ENCODE results near the gene MDFI. TPM values are rescaled to one million over a fixed set of nuclear protein-coding genes. Genes with fewer than 3 reads are reported as not detected.

MDFI gene
- total RNA-seq, 4 donors from 2014 or later = 30.4 to 70.9 (median 39.8) TPM

DNA sequence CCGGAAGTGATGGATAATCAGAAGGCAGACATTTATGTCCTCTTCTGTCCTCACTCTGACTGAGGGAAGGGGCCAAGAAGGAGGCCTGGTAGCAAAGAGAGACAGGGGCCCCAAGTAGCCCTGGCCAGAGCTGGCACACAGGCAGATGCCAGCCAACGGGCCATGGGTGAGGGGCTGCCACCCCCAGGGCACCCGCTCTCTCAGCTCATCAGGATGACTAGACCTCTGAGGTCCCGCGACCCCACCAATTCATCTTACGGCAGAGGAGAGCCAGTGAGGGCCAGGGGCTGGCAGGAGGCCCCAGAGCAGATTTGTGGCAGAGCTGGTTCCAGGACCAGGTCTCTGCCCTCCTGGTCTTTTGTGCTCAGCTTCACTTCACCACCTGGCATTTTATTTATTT is 43.1 kb upstream of the MDFI start:
- WGBS, 2 donors = 91 to 96% methylated on average over 6 of the region's 6 CpGs
- no peak for DNase-seq (ENCODE audit: low spot score in 2 of 2)
- intact Hi-C loops (cut with DNase I; ENCODE audit: low total_unique reads) = no loop called here
- H3K4me3 ChIP-seq (ENCODE audit: low read depth, poor library complexity, severe bottlenecking) = no peak overlapping the region
- TF ChIP-seq, protein P1, sequence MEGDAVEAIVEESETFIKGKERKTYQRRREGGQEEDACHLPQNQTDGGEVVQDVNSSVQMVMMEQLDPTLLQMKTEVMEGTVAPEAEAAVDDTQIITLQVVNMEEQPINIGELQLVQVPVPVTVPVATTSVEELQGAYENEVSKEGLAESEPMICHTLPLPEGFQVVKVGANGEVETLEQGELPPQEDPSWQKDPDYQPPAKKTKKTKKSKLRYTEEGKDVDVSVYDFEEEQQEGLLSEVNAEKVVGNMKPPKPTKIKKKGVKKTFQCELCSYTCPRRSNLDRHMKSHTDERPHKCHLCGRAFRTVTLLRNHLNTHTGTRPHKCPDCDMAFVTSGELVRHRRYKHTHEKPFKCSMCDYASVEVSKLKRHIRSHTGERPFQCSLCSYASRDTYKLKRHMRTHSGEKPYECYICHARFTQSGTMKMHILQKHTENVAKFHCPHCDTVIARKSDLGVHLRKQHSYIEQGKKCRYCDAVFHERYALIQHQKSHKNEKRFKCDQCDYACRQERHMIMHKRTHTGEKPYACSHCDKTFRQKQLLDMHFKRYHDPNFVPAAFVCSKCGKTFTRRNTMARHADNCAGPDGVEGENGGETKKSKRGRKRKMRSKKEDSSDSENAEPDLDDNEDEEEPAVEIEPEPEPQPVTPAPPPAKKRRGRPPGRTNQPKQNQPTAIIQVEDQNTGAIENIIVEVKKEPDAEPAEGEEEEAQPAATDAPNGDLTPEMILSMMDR (IDR thresholded peaks at IDR 0.05) = no peak

DNA sequence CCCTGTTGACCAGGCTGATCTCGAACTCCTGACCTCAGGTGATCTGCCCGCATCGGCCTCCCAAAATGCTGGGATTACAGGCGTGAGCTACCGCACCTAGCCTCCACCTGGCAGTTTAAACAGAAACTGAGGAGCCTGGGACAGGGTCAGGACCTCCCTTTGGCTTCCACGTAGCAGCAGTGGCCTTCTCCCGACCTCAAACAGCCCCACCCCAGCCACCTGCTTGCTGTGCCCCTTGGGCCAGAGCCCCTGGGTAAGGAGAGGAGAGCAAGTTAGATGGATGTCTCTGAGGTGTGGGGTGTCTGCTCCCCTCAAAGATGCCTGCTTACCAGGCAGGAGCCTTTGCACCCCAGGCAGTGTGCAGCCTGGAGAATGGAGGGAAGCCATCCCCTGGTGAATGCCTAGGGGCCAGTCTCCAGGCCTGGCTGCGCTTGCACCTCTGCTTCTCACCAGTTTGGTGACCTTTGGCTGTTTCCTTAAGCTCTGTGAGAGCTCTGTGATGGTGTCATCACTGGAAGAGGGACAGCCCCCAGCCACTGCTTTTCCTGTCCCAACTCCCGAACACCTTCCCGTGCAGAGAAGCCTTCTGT is 42.1 kb upstream of the MDFI start:
- WGBS, 2 donors = 88 to 95% methylated on average over 8 to 10 of the region's 10 CpGs
- intact Hi-C loops (cut with DNase I; ENCODE audit: low total_unique reads) = no loop called here
- H3K4me3 ChIP-seq (ENCODE audit: low read depth, poor library complexity, severe bottlenecking) = no peak overlapping the region
- TF ChIP-seq POLR2A (IDR thresholded peaks at IDR 0.05) = no peak
- TF ChIP-seq, protein P1 (IDR thresholded peaks at IDR 0.05) = no peak
- no peak for DNase-seq (ENCODE audit: low spot score in 2 of 2)

DNA sequence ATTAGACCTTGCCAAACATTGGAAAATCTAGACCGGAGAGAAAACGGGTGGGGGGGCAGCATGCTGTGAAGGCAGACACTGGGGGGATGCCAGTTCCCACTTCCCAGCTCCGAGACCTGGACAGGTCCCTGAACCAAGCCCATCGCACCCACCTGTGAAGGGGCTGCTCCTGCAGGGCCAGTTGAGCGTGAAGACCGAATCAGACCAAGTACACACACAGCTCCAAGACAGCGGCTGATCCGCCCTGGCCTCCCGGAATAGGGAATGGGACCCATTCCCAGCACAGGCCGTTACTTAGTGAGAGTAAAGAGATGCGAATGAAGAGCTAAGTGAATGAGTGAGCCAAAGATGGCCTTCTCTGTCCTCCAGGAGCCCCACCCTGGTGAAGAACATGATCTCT is 41.5 kb upstream of the MDFI start:
- no peak overlapping the region for H3K4me3 ChIP-seq (ENCODE audit: low read depth, poor library complexity, severe bottlenecking)
- TF ChIP-seq POLR2A (IDR thresholded peaks at IDR 0.05) = no peak
- TF ChIP-seq, protein P1 (IDR thresholded peaks at IDR 0.05) = no peak
- 93 to 100% methylated on average over 8 to 10 of the region's 11 CpGs for WGBS, 2 donors
- intact Hi-C loops (cut with DNase I; ENCODE audit: low total_unique reads) = no loop called here
- no peak for DNase-seq (ENCODE audit: low spot score in 2 of 2)

DNA sequence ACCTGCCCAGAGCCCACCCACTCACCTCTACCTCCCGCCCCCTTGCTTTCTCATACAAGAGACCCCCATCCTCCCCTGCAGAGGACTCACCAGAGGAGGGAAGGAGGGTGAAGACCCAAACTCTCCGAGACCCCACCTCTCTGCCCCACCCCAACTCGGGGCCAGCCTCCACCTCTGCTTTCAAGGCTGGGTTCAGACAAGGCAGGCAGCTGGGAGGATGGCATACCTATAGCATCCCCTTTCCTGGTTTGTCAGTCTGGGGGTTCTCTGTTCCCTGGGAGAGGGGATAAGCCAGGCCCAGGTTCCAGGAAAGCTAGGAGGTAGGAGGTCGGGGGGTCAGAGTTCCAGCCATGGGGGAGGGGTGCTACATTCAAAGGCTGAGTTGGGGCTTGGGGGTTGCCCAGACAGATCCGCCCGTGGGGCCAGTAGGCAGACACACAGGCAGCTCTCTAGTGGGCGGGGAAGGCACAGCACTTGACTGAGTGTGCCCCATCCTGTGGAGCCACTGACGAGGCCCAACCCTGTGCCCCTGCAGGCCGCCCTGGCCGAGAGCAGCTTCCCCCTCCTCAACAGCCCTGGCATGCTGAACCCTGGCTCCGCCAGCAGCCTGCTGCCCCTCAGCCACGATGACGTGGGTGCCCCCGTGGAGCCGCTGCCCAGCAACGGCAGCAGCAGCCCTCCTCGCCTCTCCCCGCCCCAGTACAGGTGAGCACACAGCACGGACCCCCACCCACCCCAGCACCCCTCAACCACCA is 40.8 kb upstream of the MDFI start:
- H3K4me3 ChIP-seq (ENCODE audit: low read depth, poor library complexity, severe bottlenecking) = no peak overlapping the region
- no peak for DNase-seq (ENCODE audit: low spot score in 2 of 2)
- WGBS, 2 donors = 87 to 88% methylated on average over 15 to 16 of the region's 19 CpGs
- intact Hi-C loops (cut with DNase I; ENCODE audit: low total_unique reads) = no loop called here
- TF ChIP-seq, protein P1 (IDR thresholded peaks at IDR 0.05) = no peak
- no peak for TF ChIP-seq POLR2A (IDR thresholded peaks at IDR 0.05)

DNA sequence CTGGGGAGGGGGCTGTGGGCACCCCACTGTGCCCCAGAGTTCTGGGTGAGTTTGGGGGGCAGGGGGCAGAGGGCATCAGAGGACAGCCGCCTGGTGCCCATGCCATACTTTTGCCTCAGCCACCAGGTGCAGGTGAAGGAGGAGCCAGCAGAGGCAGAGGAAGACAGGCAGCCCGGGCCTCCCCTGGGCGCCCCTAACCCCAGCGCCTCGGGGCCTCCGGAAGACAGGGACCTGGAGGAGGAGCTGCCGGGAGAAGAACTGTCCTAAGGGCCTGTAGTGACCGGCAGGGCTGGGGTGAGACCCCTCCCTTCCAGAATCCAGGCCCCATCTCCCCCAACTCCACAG is 39.6 kb upstream of the MDFI start:
- WGBS, 2 donors = 84 to 92% methylated on average over 8 of the region's 8 CpGs
- intact Hi-C loops (cut with DNase I; ENCODE audit: low total_unique reads) = no loop called here
- H3K4me3 ChIP-seq (ENCODE audit: low read depth, poor library complexity, severe bottlenecking) = no peak overlapping the region
- DNase-seq (ENCODE audit: low spot score in 2 of 2) = no peak
- no peak for TF ChIP-seq POLR2A (IDR thresholded peaks at IDR 0.05)
- TF ChIP-seq, protein P1 (IDR thresholded peaks at IDR 0.05) = no peak
